OCI-LY1 (cell line): ENCODE data around the gene PDE4D.

Experiments
- CTCF ChIP-seq: fragments of 200-600 bp; sonication (generic), shearing (Covaris generic); IDR thresholded peaks from 2 replicates; pipeline ENCODE4 v1.5.1; 2017; ENCODE audit warnings: mild to moderate bottlenecking, antibody characterized with exemption, low read length, moderate library complexity, mixed read lengths
- EZH2 ChIP-seq: fragments of 200-600 bp; sonication (generic), shearing (Covaris generic); IDR thresholded peaks from 2 replicates; pipeline ENCODE4 v1.8.0; 2017; ENCODE audit warnings: borderline replicate concordance, mixed run types, mild to moderate bottlenecking, antibody characterized with exemption, low read length, moderate library complexity, mixed read lengths

- TF ChIP-seq EZH2, result no peak
- TF ChIP-seq CTCF, result no peak
Measured at GRCh38 chr5:59125011-59125961, 768.2 kb downstream of the PDE4D start.
